HCT116 (cell line): ENCODE results near the gene C20orf204. TPM values are rescaled to one million over a fixed set of nuclear protein-coding genes. Genes with fewer than 3 reads are reported as not detected.

ENCODE experiments used
- ATAC-seq: fragments of 200-7000 bp; cut with Tn5 transposase; 2 replicates; pipeline ENCODE4 v1.9.1; 2020; ENCODE audit warnings: mild to moderate bottlenecking, moderate library complexity
- BruUV-seq: library from RNA; stranded (reverse); fragments of 400-500 nt; replicated peaks from 2 replicates; lab custom pipeline; 2021; lab: Mats Ljungman, UMichigan
- CTCF ChIA-PET: fragments of 300-600 bp; sonication (Branson Sonifier 250); formaldehyde crosslinking; loops from one replicate; lab custom pipeline; 2021; ENCODE audit warnings: antibody characterized with exemption; lab: Charles Lee
- POLR2A ChIA-PET: fragments of 300-600, 350-600 bp; sonication (Branson Sonifier 250); formaldehyde crosslinking; loops from one replicate; lab custom pipeline; 2021; ENCODE audit warnings: antibody characterized with exemption; lab: Charles Lee
- RAD21 ChIA-PET, 2 experiments: fragments of 300-600 bp; sonication (Branson Sonifier 250); formaldehyde crosslinking; loops; one replicate each; lab custom pipeline; 2023; ENCODE audit warnings: low total read pairs in 2 of 2; ENCODE audit not compliant: uncharacterized antibody in 2 of 2, unreplicated experiment in 2 of 2, low non-redundant PET in 1 of 2; lab: Charles Lee
- DNase-seq: peaks from one replicate; pipeline ENCODE4 v3.0.0-alpha.2; 2010; ENCODE audit warnings: low read depth, low spot score
- H2AFZ ChIP-seq: fragments of 200-600 bp; shearing (Covaris generic), sonication (generic); 2 replicates; pipeline ENCODE4 v1.6.1; 2017; ENCODE audit warnings: low read depth, mixed run types, mixed read lengths, antibody characterized with exemption, low read length; ENCODE audit not compliant: poor library complexity, severe bottlenecking
- H3K27ac ChIP-seq: 2 replicates; pipeline ENCODE4 v1.5.1; 2012; ENCODE audit warnings: low read depth, low read length
- H3K27me3 ChIP-seq: fragments of 200-600 bp; sonication (generic); 2 replicates; pipeline ENCODE4 v1.6.1; 2016; ENCODE audit warnings: mixed run types, low read length, mixed read lengths; ENCODE audit not compliant: insufficient read depth
- H3K36me3 ChIP-seq, 2 experiments: fragments of 200-500 bp in 1 of 2; fragments of 200-600 bp in 1 of 2; sonication (Bioruptor generic) in 1 of 2; sonication (generic) in 1 of 2; 2 replicates each; pipeline versions ENCODE4 v1.5.1 to v1.6.1; 2014 to 2016; ENCODE audit warnings: low read length in 2 of 2, inconsistent platforms in 1 of 2, mixed read lengths in 1 of 2, mixed run types in 1 of 2; ENCODE audit not compliant: insufficient read depth in 2 of 2, control insufficient read depth in 1 of 2
- H3K4me1 ChIP-seq, 2 experiments: fragments of 200-600 bp in 1 of 2; sonication (generic) in 1 of 2; 2 replicates each; pipeline versions ENCODE4 v1.5.1 to v1.6.1; 2012 to 2017; ENCODE audit warnings: low read length in 2 of 2, inconsistent platforms in 1 of 2, mild to moderate bottlenecking in 1 of 2, mixed read lengths in 1 of 2, mixed run types in 1 of 2, moderate library complexity in 1 of 2; ENCODE audit not compliant: insufficient read depth in 2 of 2, control insufficient read depth in 1 of 2
- H3K4me2 ChIP-seq: fragments of 200-600 bp; sonication (generic); 2 replicates; pipeline ENCODE4 v1.6.1; 2017; ENCODE audit warnings: mixed run types, low read length, mixed read lengths
- H3K4me3 ChIP-seq, 2 experiments: fragments of 200-600 bp in 1 of 2; sonication (generic) in 1 of 2; replicated peaks in 1 of 2; 2 replicates each; pipeline ENCODE4 v1.5.1; 2011 to 2016; ENCODE audit warnings: low read length in 2 of 2, control low read depth in 1 of 2, low read depth in 1 of 2, mild to moderate bottlenecking in 1 of 2, mixed read lengths in 1 of 2, mixed run types in 1 of 2
- H3K79me2 ChIP-seq: fragments of 200-600 bp; sonication (generic); 2 replicates; pipeline ENCODE4 v1.6.1; 2017; ENCODE audit warnings: mild to moderate bottlenecking, mixed run types, low read length, moderate library complexity, mixed read lengths; ENCODE audit not compliant: insufficient read depth
- H3K9ac ChIP-seq: fragments of 200-600 bp; sonication (generic); 2 replicates; pipeline ENCODE4 v1.6.1; 2016; ENCODE audit warnings: low read length, mixed read lengths
- H3K9me2 ChIP-seq: fragments of 200-600 bp; sonication (generic), shearing (Covaris generic); 2 replicates; pipeline ENCODE4 v1.6.1; 2017; ENCODE audit warnings: mixed run types, mild to moderate bottlenecking, moderate library complexity; ENCODE audit not compliant: insufficient read depth
- H3K9me3 ChIP-seq, 2 experiments: fragments of 200-500 bp in 1 of 2; fragments of 200-600 bp in 1 of 2; sonication (Bioruptor generic) in 1 of 2; sonication (generic) in 1 of 2; 2 replicates each; pipeline ENCODE4 v1.6.1; 2014 to 2017; ENCODE audit warnings: low read length in 2 of 2, mixed read lengths in 2 of 2, inconsistent platforms in 1 of 2, low read depth in 1 of 2, mild to moderate bottlenecking in 1 of 2, mixed run types in 1 of 2, moderate library complexity in 1 of 2; ENCODE audit not compliant: control insufficient read depth in 1 of 2, insufficient read depth in 1 of 2
- H4K20me1 ChIP-seq: fragments of 200-600 bp; sonication (generic), shearing (Covaris generic); 2 replicates; pipeline ENCODE4 v1.6.1; 2017; ENCODE audit warnings: mixed run types, mild to moderate bottlenecking, moderate library complexity; ENCODE audit not compliant: insufficient read depth
- CBX3 ChIP-seq: IDR thresholded peaks from 2 replicates; pipeline ENCODE4 v1.6.1; 2012; ENCODE audit warnings: low read depth
- CEBPB ChIP-seq: IDR thresholded peaks from 2 replicates; pipeline ENCODE4 v1.6.1; 2012; ENCODE audit warnings: low read depth
- CTCF ChIP-seq, 3 experiments: fragments of 200-600 bp in 1 of 3; sonication (generic) in 1 of 3; IDR thresholded peaks in 2 of 3; conservative IDR thresholded peaks in 1 of 3; 2 replicates each; pipeline ENCODE4 v1.5.1; 2012 to 2017; ENCODE audit warnings: low read depth in 2 of 3, low read length in 2 of 3, antibody characterized with exemption in 1 of 3, borderline replicate concordance in 1 of 3, control low read depth in 1 of 3, mild to moderate bottlenecking in 1 of 3, mixed read lengths in 1 of 3, mixed run types in 1 of 3, moderate library complexity in 1 of 3; ENCODE audit not compliant: insufficient read depth in 1 of 3
- EGR1 ChIP-seq: IDR thresholded peaks from 2 replicates; pipeline ENCODE4 v1.6.1; 2012; ENCODE audit warnings: low read depth
- ELF1 ChIP-seq: IDR thresholded peaks from 2 replicates; pipeline ENCODE4 v1.6.1; 2012; ENCODE audit warnings: low read depth, borderline replicate concordance
- EZH2 ChIP-seq: fragments of 200-600 bp; sonication (generic); IDR thresholded peaks from 2 replicates; pipeline ENCODE4 v1.6.1; 2017; ENCODE audit warnings: antibody characterized with exemption, mixed run types
- EZH2phosphoT487 ChIP-seq: fragments of 200-600 bp; IDR thresholded peaks from 2 replicates; pipeline ENCODE4 v1.6.1; 2018; ENCODE audit warnings: antibody characterized with exemption, borderline replicate concordance
- FOSL1 ChIP-seq: IDR thresholded peaks from 2 replicates; pipeline ENCODE4 v1.6.1; 2012; ENCODE audit warnings: low read depth
- JUND ChIP-seq: IDR thresholded peaks from 2 replicates; pipeline ENCODE4 v1.6.1; 2012
- POLR2A ChIP-seq: IDR thresholded peaks from 2 replicates; pipeline ENCODE4 v1.7.0; 2011; ENCODE audit warnings: borderline replicate concordance; ENCODE audit not compliant: insufficient read depth, insufficient read length; ENCODE audit errors: extremely low read depth
- RAD21 ChIP-seq: IDR thresholded peaks from 2 replicates; pipeline ENCODE4 v1.6.1; 2012; ENCODE audit warnings: low read depth, mild to moderate bottlenecking
- REST ChIP-seq: IDR thresholded peaks from 2 replicates; pipeline ENCODE4 v1.6.1; 2012; ENCODE audit warnings: low read depth
- SP1 ChIP-seq: IDR thresholded peaks from 2 replicates; pipeline ENCODE4 v1.6.1; 2012; ENCODE audit warnings: low read depth
- SRF ChIP-seq: IDR thresholded peaks from 2 replicates; pipeline ENCODE4 v1.6.1; 2012; ENCODE audit warnings: low read depth
- TCF7L2 ChIP-seq: IDR thresholded peaks from 2 replicates; pipeline ENCODE4 v1.7.0; 2011; ENCODE audit warnings: borderline replicate concordance, inconsistent platforms; ENCODE audit not compliant: insufficient read depth, insufficient read length; ENCODE audit errors: extremely low read depth
- ZFX ChIP-seq: fragments of 450-650 bp; IDR thresholded peaks from 2 replicates; pipeline ENCODE4 v1.6.1; 2017
- ZNF274 ChIP-seq: fragments of 200-500 bp; sonication (Bioruptor generic); IDR thresholded peaks from 2 replicates; pipeline ENCODE4 v1.6.1; 2014; ENCODE audit warnings: mild to moderate bottlenecking, low read depth, low read length, inconsistent platforms
- intact Hi-C: fragments of 100-400 bp; cut with micrococcal nuclease; formaldehyde crosslinking; loops from 2 replicates; pipeline ENCODE4 v1.10.0; 2022
- total RNA-seq: library from RNA; stranded (reverse); gene quantifications from one replicate; pipeline ENCODE4 v1.2.1, GENCODE V29; 2021; ENCODE audit not compliant: unreplicated experiment
- TF ChIP-seq, protein P1 (sequence below): IDR thresholded peaks from 2 replicates; pipeline ENCODE4 v1.6.1; 2012
- TF ChIP-seq, protein P2 (sequence below): IDR thresholded peaks from 2 replicates; pipeline ENCODE4 v1.6.1; 2012

Gene C20orf204
- total RNA-seq, 1 experiment from 2014 or later: 2.5 TPM

DNA sequence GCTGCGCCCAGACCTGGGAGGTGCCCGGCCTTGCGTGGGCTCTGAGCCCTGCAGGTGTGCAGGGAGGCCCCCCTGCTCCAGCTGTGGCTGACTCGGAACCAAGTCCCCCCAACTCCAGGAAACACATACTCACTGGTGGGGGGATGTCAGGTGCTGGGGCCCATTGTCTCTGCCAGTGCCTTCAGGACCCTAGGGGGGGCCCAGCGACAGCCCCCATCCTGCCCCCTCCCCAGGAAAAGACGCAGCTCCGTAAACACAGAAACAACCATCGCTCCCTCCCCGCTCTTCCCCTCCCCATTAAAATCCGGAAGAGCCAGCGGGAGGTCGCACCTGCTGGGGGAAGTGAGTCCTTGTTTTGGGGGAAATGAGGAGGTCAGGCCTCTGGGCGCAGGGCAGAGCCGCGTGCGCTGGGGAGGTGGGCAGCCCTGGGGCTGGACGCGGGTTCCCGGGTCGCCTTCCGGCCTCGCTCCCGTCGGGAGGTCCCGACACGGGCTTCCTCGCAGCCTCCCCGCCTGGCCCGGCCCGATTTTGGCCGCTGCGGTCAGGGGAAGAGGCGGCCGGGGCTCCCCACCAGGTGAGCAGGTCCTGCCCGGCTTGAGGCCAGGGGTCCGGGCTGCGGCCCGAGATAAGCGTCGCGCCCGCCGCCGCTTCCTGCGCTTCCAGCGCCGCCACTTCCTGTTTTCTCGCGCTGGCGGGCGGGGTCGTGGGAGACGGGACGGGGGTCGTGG lies 6.2 kb downstream of the C20orf204 start:
- Histone ChIP-seq H3K9me2 (no peaks in the 10 kb centered on the region), H4K20me1 (no peaks in the 10 kb centered on the region), H3K27ac (no peak overlapping the region), H3K4me2 (no peak overlapping the region), H3K9me3 (no peaks in the 10 kb centered on the region), H2AFZ (no peak overlapping the region), H3K4me1 (peaks cover 23 to 44% of the 10 kb centered on the region in 2 experiments), H3K27me3 (no peaks in the 10 kb centered on the region), H3K36me3 (no peaks in the 10 kb centered on the region), H3K9ac (no peak overlapping the region), H3K79me2 (no peaks in the 10 kb centered on the region), H3K4me3 (no peak overlapping the region)
- DNase-seq (no peak), ATAC-seq (no peak)
- intact Hi-C loops: no loop called here
- no peak for TF ChIP-seq EZH2
- TF ChIP-seq FOSL1: no peak
- TF ChIP-seq SP1: no peak
- no peak for TF ChIP-seq CBX3
- no peak for TF ChIP-seq RAD21
- TF ChIP-seq CEBPB: no peak
- TF ChIP-seq, protein P1, sequence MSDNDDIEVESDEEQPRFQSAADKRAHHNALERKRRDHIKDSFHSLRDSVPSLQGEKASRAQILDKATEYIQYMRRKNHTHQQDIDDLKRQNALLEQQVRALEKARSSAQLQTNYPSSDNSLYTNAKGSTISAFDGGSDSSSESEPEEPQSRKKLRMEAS: no peak
- TF ChIP-seq TCF7L2: no peak
- no peak for TF ChIP-seq SRF
- no peak for TF ChIP-seq JUND
- TF ChIP-seq, protein P2, sequence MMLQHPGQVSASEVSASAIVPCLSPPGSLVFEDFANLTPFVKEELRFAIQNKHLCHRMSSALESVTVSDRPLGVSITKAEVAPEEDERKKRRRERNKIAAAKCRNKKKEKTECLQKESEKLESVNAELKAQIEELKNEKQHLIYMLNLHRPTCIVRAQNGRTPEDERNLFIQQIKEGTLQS: no peak
- TF ChIP-seq POLR2A: no peak
- TF ChIP-seq EZH2phosphoT487: no peak
- TF ChIP-seq ZFX: no peak
- TF ChIP-seq EGR1: no peak
- TF ChIP-seq ELF1: no peak
- no peak for TF ChIP-seq REST
- no peak for TF ChIP-seq ZNF274
- TF ChIP-seq CTCF (IDR thresholded peaks at IDR 0.05 in 2 of 3, conservative IDR thresholded peaks at IDR 0.05 in 1 of 3; ENCODE audit: borderline replicate concordance in 1 of 3, insufficient read depth in 1 of 3, low read depth in 2 of 3, low read length in 2 of 3): no peak
- POLR2A ChIA-PET: no interaction called here
- BruUV-seq: no TSS peak
- CTCF ChIA-PET: no interaction called here
- RAD21 ChIA-PET: no interaction called here
